Measurements from ENCODE around the gene UNC13D. TPM values are rescaled to one million over a fixed set of nuclear protein-coding genes. Genes with fewer than 3 reads are reported as not detected.
A peak's percentile ranks its signal among the peaks of the same experiment; 100 is the strongest.

The UNC13D gene
- total and polyA plus RNA-seq, 9 of the 15 experiments (the other 6 are each of a cell fraction or from before 2014, with no cell fraction given) = 0.86 to 244 (median 69.2) TPM

GRCh38 chr17:75808905-75809621 lies 35.1 kb downstream of the UNC13D start (continued):
- no peak for TF ChIP-seq DLX4 (CRISPR knock-in tag; IDR thresholded peaks at IDR 0.05)
- no peak for TF ChIP-seq DDX20 (tag; IDR thresholded peaks at IDR 0.05; ENCODE audit: low read depth)
- no peak for TF ChIP-seq ZNF717 (CRISPR knock-in tag; IDR thresholded peaks at IDR 0.05)
- TF ChIP-seq ZNF830 (CRISPR knock-in tag; IDR thresholded peaks at IDR 0.05) = no peak
- TF ChIP-seq ZNF197 (CRISPR knock-in tag; IDR thresholded peaks at IDR 0.05; ENCODE audit: low read depth) = no peak
- TF ChIP-seq ILK (tag; IDR thresholded peaks at IDR 0.05; ENCODE audit: borderline replicate concordance, low read depth) = no peak
- TF ChIP-seq AFF1 (IDR thresholded peaks at IDR 0.05; ENCODE audit: low read depth in 1 of 2, partially characterized antibody in 2 of 2) = no peak
- no peak for TF ChIP-seq CREB1 (IDR thresholded peaks at IDR 0.05)
- TF ChIP-seq CREB1 (CRISPR knock-in tag; IDR thresholded peaks at IDR 0.05) = no peak
- TF ChIP-seq IRF9 (tag; IDR thresholded peaks at IDR 0.05) = no peak
- no peak for TF ChIP-seq PYGO2 (tag; IDR thresholded peaks at IDR 0.05)
- no peak for TF ChIP-seq NBN (IDR thresholded peaks at IDR 0.05; ENCODE audit: low read depth)
- no peak for TF ChIP-seq ZBTB5 (IDR thresholded peaks at IDR 0.05)
- TF ChIP-seq ZBTB34 (CRISPR knock-in tag; IDR thresholded peaks at IDR 0.05) = no peak
- peak in 1 of 2 experiments; percentile 11; a peak in 1 of 4 replicates for TF ChIP-seq RAD21 (CRISPR knock-in tag; conservative IDR thresholded peaks at IDR 0.05 in 1 of 2, IDR thresholded peaks at IDR 0.05 in 1 of 2)
- TF ChIP-seq GTF2A2 (tag; IDR thresholded peaks at IDR 0.05) = no peak
- TF ChIP-seq DIDO1 (tag; IDR thresholded peaks at IDR 0.05; ENCODE audit: low read depth) = no peak
- 0 out of 2 replicates have a peak, but pooled peaks have one; percentile 32 for TF ChIP-seq TCF15 (CRISPR knock-in tag; IDR thresholded peaks at IDR 0.05)
